NCI-H146 treated with DMSO at 0.1 percent for 48 hours (cell line): ENCODE data around the gene ENC1.
"Not testable (repeated sequence)": the region's sequence is repeated elsewhere in the genome, so short reads cannot be mapped to it uniquely, and the experiment has no call there.

Experiments
- DNase-seq: peaks from one replicate; lab custom pipeline; 2025; ENCODE audit not compliant: unreplicated experiment; lab: John Stamatoyannopoulos, UW

ENC1 gene

GRCh38 chr5:74640450-74640953, at the start of gene ENC1:
TSS of gene ENC1 (minus strand) at chr5:74640728. CDS start at chr5:74636485, 4,243 bp downstream.
- DNase-seq: peak; percentile 70

GRCh38 chr5:74686962-74687751, 46.6 kb upstream of the ENC1 start:
- DNase-seq: no peak

GRCh38 chr5:74685979-74686631, 45.6 kb upstream of the ENC1 start:
- DNase-seq: no peak

- peak; percentile 58 for DNase-seq
These were observed 44.6 kb upstream of the ENC1 start, which contains the start of gene HEXB for GRCh38 chr5:74684900-74685851. TSS of gene HEXB (plus strand) at chr5:74685233. CDS start at chr5:74685261, 28 bp downstream.

GRCh38 chr5:74679966-74680365, 39.4 kb upstream of the ENC1 start:
- no peak for DNase-seq

- not testable (repeated sequence) for DNase-seq
These were observed 38.8 kb upstream of the ENC1 start for GRCh38 chr5:74679300-74679699.

- DNase-seq: not testable (repeated sequence)
These were observed 37.6 kb upstream of the ENC1 start for GRCh38 chr5:74678123-74678522.

GRCh38 chr5:74676466-74676865, 35.9 kb upstream of the ENC1 start:
- not testable (repeated sequence) for DNase-seq

GRCh38 chr5:74673011-74673790, 32.7 kb upstream of the ENC1 start:
- DNase-seq: peak; percentile 23

- no peak for DNase-seq
These were observed 31.8 kb upstream of the ENC1 start for GRCh38 chr5:74672215-74672877.

GRCh38 chr5:74670396-74671038, 30.0 kb upstream of the ENC1 start:
- no peak for DNase-seq

- DNase-seq: no peak
These were observed 29.3 kb upstream of the ENC1 start for GRCh38 chr5:74669821-74670220.

- no peak for DNase-seq
These were observed 26.9 kb upstream of the ENC1 start for GRCh38 chr5:74667396-74667795.

GRCh38 chr5:74665816-74666215, 25.3 kb upstream of the ENC1 start:
- DNase-seq: no peak

GRCh38 chr5:74665273-74665672, 24.7 kb upstream of the ENC1 start:
- no peak for DNase-seq

- no peak for DNase-seq
These were observed 24.0 kb upstream of the ENC1 start for GRCh38 chr5:74664551-74664950.

- DNase-seq: no peak
These were observed 20.3 kb upstream of the ENC1 start for GRCh38 chr5:74660873-74661272.

- DNase-seq: no peak
These were observed 19.6 kb upstream of the ENC1 start for GRCh38 chr5:74660140-74660539.

- DNase-seq: no peak
These were observed 18.6 kb upstream of the ENC1 start for GRCh38 chr5:74659172-74659571.
